ENCODE measurements around the gene SLC1A4. TPM values are rescaled to one million over a fixed set of nuclear protein-coding genes. Genes with fewer than 3 reads are reported as not detected.

SLC1A4 gene
- total RNA-seq, 1 experiment from 2014 or later = 22.9 TPM

DNA sequence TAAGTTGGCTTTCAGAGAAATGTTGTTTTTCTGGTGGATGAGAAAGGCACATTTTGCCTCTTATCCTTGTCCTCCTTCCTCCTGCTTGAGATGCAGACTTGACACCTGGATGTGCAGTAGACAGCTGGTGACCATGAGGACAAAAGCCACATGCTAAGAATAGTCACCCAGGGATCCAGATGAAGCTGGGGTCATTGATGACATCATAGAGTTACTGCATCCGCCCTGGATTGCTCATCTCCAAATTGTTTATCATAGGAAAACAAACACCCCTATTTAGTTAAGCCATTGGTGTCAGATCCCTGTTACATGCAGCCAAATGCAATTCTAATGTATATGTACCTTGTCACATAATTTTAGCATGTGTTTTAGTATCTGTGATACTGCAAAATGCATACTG, 16.3 kb upstream of the SLC1A4 start:
- Mint-ChIP-seq H3K9me3 (ENCODE audit: low read depth, unreplicated experiment) (no peaks in the 10 kb centered on the region), H3K4me1 (ENCODE audit: low read depth, unreplicated experiment) (peaks cover 8% of the 10 kb centered on the region), H3K27me3 (ENCODE audit: unreplicated experiment) (peaks cover 26% of the 10 kb centered on the region), H3K27ac (ENCODE audit: unreplicated experiment) (no peak overlapping the region), H3K4me3 (ENCODE audit: low read depth, unreplicated experiment) (no peak overlapping the region), H3K36me3 (ENCODE audit: insufficient read depth, unreplicated experiment) (no peaks in the 10 kb centered on the region)
- CTCF ChIA-PET = no interaction called here
- intact Hi-C loops (cut with micrococcal nuclease; ENCODE audit: unreplicated experiment) = no loop called here
- no TSS peak for BruUV-seq (replicated peaks)
- TF ChIP-seq, protein P1, sequence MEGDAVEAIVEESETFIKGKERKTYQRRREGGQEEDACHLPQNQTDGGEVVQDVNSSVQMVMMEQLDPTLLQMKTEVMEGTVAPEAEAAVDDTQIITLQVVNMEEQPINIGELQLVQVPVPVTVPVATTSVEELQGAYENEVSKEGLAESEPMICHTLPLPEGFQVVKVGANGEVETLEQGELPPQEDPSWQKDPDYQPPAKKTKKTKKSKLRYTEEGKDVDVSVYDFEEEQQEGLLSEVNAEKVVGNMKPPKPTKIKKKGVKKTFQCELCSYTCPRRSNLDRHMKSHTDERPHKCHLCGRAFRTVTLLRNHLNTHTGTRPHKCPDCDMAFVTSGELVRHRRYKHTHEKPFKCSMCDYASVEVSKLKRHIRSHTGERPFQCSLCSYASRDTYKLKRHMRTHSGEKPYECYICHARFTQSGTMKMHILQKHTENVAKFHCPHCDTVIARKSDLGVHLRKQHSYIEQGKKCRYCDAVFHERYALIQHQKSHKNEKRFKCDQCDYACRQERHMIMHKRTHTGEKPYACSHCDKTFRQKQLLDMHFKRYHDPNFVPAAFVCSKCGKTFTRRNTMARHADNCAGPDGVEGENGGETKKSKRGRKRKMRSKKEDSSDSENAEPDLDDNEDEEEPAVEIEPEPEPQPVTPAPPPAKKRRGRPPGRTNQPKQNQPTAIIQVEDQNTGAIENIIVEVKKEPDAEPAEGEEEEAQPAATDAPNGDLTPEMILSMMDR (IDR thresholded peaks at IDR 0.05; ENCODE audit: unreplicated experiment) = no peak
- no peak for DNase-seq

DNA sequence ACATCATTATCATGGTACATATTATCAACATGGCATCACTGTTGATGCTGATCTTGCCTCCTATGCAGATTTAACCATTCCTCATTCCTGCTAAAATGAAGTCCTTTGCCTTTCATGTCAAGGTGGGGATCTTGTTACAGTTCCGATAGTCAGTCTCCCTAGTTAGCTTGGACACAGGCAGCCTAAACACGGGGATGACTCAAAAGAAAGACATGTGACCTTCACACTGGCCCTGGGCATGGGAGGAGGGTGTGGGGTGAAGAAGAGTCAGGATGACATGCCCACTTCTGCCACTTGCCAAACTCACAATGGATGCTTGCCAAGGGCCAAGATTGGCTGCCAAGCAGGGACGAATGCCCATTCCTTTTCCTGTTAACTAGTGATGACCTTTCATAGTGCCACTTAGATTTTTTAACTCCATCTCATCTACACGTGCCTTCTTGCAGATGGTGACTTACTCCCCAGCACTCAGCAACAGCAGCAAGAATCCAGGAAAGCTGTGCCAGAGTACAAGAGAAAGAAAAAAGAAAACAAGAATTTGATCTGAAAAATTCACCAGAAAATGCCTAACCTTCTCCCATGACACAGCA, 13.9 kb upstream of the SLC1A4 start:
- H3K27ac Mint-ChIP-seq (ENCODE audit: unreplicated experiment) = no peak overlapping the region
- no TSS peak for BruUV-seq (replicated peaks)
- no peaks in the 10 kb centered on the region for H3K36me3 Mint-ChIP-seq (ENCODE audit: insufficient read depth, unreplicated experiment)
- TF ChIP-seq, protein P1 (IDR thresholded peaks at IDR 0.05; ENCODE audit: unreplicated experiment) = no peak
- DNase-seq = no peak
- H3K9me3 Mint-ChIP-seq (ENCODE audit: low read depth, unreplicated experiment) = no peaks in the 10 kb centered on the region
- H3K27me3 Mint-ChIP-seq (ENCODE audit: unreplicated experiment) = peaks cover 26% of the 10 kb centered on the region
- CTCF ChIA-PET = interaction anchor here (0.5 kb wide), 1 partner anchor 87 kb away, joined by 4 read pairs; no protein-coding TSS in a partner anchor
- intact Hi-C loops (cut with micrococcal nuclease; ENCODE audit: unreplicated experiment) = no loop called here
- no peak overlapping the region for H3K4me3 Mint-ChIP-seq (ENCODE audit: low read depth, unreplicated experiment)
- peaks cover 8% of the 10 kb centered on the region for H3K4me1 Mint-ChIP-seq (ENCODE audit: low read depth, unreplicated experiment)

DNA sequence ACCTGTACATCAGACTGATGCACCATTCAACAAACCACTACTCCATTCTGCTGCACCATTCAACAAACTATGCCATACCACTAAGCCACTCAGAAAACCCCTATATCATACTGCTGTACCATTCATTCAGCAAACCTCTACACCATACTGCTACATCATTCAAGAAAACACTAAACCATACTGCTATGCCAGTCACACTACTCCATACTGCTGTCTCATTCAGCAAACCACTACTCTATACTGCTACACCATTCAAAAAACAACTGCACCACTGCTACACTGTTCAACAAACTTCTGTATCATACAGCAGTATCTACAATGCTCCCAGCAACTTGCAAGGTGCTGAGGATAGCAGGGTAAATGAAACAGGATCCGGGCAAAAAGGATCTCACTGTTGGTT, 12.9 kb upstream of the SLC1A4 start:
- no peak for DNase-seq
- BruUV-seq (replicated peaks) = no TSS peak
- H3K36me3 Mint-ChIP-seq (ENCODE audit: insufficient read depth, unreplicated experiment) = no peaks in the 10 kb centered on the region
- CTCF ChIA-PET = no interaction called here
- TF ChIP-seq, protein P1 (IDR thresholded peaks at IDR 0.05; ENCODE audit: unreplicated experiment) = no peak
- intact Hi-C loops (cut with micrococcal nuclease; ENCODE audit: unreplicated experiment) = no loop called here
- no peak overlapping the region for H3K27ac Mint-ChIP-seq (ENCODE audit: unreplicated experiment)
- peaks cover 26% of the 10 kb centered on the region for H3K27me3 Mint-ChIP-seq (ENCODE audit: unreplicated experiment)
- no peaks in the 10 kb centered on the region for H3K9me3 Mint-ChIP-seq (ENCODE audit: low read depth, unreplicated experiment)
- H3K4me1 Mint-ChIP-seq (ENCODE audit: low read depth, unreplicated experiment) = peaks cover 8% of the 10 kb centered on the region
- H3K4me3 Mint-ChIP-seq (ENCODE audit: low read depth, unreplicated experiment) = no peak overlapping the region

DNA sequence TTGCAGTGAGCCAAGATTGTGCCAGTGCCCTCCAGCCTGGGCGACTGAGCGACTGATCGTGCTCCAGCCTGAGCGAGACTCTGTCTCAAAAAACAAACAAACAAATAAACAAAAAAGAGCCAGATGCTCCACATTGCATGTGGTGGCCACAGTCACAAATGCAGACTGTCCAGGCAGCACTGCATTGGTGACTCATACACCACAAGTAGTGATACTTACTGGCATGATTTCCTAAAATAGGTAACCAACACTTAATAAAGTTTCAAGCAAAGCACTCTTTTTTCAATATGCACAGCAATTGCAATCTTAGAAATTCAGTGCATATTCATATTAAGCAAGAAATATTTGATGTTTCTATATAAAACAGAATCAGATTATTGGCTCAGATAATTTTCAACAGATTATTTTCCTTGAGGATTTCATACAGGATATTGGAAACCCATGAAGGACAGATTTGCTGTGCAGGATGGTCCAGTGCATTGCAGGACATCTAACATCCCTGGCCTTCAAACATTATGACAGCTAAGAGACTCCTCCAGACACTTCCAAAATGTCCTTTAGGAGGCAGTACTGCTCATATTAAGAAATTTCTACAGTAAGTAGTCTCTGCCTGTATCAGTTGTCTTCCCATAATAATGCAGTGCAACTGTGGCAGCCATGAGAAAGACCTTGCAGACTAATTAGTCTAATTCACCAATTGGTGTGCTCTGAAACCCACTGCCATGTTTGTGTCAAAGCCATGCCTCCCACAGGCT, 10.5 kb upstream of the SLC1A4 start:
- H3K9me3 Mint-ChIP-seq (ENCODE audit: low read depth, unreplicated experiment) = no peaks in the 10 kb centered on the region
- no peak for DNase-seq
- no peak overlapping the region for H3K27ac Mint-ChIP-seq (ENCODE audit: unreplicated experiment)
- H3K27me3 Mint-ChIP-seq (ENCODE audit: unreplicated experiment) = peaks cover 26% of the 10 kb centered on the region
- H3K4me1 Mint-ChIP-seq (ENCODE audit: low read depth, unreplicated experiment) = peaks cover 8% of the 10 kb centered on the region
- CTCF ChIA-PET = interaction anchor here (0.5 kb wide), 1 partner anchor 182 kb away, joined by 3 read pairs; no protein-coding TSS in a partner anchor
- TF ChIP-seq, protein P1 (IDR thresholded peaks at IDR 0.05; ENCODE audit: unreplicated experiment) = no peak
- no peaks in the 10 kb centered on the region for H3K36me3 Mint-ChIP-seq (ENCODE audit: insufficient read depth, unreplicated experiment)
- no TSS peak for BruUV-seq (replicated peaks)
- H3K4me3 Mint-ChIP-seq (ENCODE audit: low read depth, unreplicated experiment) = no peak overlapping the region
- intact Hi-C loops (cut with micrococcal nuclease; ENCODE audit: unreplicated experiment) = no loop called here
